HG03139 (cell line): ENCODE results near the gene PTPRZ1.

Experiments
- ATAC-seq: cut with Tn5 transposase; IDR thresholded peaks from one replicate; pipeline ENCODE4 v1.9.1; 2021; ENCODE audit not compliant: unreplicated experiment

Gene PTPRZ1

GRCh38 chr7:121872831-121873288 is at the start of gene PTPRZ1:
PTPRZ1 (plus strand) TSS chr7:121873161; CDS start chr7:121873500, 339 bp downstream.
- ATAC-seq: no peak

DNA sequence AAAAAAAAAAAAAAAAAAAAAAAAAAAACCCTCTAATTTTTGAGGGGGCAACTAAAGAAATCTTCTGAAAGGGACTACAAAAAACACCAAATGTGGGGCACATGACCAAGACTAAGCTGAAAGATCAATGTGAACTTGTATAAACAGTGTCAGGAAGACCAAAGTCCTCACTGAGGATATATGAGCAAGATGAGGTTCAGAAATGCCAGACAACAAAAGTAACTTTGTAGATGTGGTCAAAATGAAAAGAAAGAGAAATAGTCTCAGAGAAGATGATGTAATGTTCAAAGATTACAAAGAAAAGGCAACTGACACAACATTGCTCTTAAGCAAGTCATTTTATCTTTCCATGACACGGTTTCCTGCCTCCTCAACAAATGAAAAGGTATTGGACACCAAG is 48.7 kb upstream of the PTPRZ1 start:
- no peak for ATAC-seq

DNA sequence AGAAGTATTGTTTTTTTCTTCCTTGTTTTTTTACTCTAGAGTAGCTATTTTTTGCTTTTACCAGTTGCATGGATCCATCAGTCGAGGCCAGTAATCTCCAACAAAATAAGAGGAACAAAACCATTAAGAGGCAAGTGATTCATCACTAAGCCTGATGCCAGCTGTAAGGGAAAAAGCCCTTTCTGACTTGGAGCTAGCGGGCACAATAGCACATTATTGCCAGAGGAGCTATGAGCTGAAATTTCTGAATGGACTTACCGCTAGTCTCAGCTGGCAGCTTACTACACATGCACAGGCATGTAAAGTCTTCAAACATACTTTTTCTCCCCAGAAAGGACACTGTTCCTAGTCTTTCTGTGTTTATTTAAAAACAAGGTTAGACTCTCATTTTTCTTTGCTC is 41.6 kb upstream of the PTPRZ1 start:
- no peak for ATAC-seq

- no peak for ATAC-seq
These were observed 41.2 kb upstream of the PTPRZ1 start for GRCh38 chr7:121831801-121832200.

DNA sequence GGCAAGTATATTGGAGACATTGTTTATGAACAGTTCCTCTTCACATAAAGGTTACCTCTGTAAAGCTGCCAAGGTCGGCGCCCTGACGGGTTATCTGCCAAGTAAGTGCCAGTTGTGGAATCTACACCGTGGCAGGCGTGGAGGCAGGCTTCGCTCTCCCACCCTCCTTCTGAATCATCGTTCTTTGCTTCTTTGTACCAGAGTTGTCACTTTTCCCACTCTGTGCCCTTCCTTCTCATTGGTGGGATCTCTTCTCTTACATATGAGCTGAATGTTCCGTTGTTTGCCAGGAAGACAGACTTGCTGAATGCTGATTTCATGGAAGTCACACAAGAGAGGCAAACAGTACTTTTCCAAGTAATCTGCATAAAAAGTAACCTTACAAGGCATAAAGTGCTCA is 40.6 kb upstream of the PTPRZ1 start:
- no peak for ATAC-seq

DNA sequence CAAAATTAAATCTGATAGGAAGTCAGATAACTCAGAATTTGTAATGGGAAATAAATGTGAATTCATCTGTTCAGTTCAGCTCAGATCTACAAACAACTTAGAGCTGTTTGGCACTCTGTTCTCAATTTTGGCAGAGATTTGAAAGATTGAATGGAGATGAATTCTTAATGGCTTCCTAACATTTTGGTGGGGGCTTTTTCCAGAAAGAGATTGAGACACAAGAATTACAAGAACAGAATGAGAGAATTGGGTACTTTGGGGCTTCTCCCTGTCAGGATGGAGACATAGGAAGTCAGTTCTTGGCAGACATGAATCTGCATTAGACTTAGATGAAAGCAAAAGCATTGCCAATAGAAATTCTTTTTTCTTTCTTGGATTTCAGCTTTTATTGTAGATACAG is 39.0 kb upstream of the PTPRZ1 start:
- no peak for ATAC-seq

- ATAC-seq: no peak
These were observed 35.5 kb upstream of the PTPRZ1 start for GRCh38 chr7:121837462-121837861.

DNA sequence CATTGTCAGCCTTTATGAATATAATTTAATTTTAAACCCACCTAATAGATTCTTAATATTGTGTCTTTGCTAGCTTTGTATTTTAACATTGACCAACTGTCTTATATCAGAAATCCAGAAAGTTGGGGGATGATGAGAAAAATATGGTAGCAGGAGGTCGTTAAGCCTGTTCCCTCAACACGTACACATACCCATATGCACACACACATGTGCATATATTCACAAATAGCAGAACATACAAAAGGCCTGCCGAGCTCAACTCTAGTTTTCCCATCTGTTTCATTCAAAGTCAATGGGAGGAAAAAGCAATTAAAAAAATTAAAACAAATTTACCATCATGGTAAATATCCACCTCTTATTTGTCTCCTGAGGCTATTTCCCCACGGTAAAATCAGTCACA is 25.9 kb upstream of the PTPRZ1 start:
- ATAC-seq: no peak

- no peak for ATAC-seq
These were observed 19.7 kb upstream of the PTPRZ1 start for GRCh38 chr7:121853307-121853706.

DNA sequence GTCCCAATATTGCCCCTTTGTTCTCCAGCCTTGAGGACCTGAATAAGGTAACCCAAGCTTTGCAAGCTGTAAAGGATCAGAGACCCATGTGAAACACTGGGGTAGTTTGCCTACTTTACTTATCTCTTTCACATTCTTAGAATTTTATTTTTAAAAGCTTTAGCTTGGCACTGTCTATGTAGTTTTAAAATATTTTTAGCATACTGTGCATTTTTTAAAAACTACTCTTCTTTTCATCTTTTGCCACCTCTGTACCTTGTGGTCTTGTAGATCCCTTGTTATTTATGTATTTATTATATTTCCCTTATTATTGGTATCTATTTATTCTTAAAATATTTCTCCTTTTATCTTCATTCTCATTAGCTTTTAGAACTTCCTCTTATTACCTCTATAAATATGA is 12.0 kb upstream of the PTPRZ1 start:
- ATAC-seq: no peak

- ATAC-seq: no peak
These were observed 10.4 kb upstream of the PTPRZ1 start for GRCh38 chr7:121862591-121862990.

GRCh38 chr7:121871188-121871587 is 1.8 kb upstream of the PTPRZ1 start:
- ATAC-seq: no peak

DNA sequence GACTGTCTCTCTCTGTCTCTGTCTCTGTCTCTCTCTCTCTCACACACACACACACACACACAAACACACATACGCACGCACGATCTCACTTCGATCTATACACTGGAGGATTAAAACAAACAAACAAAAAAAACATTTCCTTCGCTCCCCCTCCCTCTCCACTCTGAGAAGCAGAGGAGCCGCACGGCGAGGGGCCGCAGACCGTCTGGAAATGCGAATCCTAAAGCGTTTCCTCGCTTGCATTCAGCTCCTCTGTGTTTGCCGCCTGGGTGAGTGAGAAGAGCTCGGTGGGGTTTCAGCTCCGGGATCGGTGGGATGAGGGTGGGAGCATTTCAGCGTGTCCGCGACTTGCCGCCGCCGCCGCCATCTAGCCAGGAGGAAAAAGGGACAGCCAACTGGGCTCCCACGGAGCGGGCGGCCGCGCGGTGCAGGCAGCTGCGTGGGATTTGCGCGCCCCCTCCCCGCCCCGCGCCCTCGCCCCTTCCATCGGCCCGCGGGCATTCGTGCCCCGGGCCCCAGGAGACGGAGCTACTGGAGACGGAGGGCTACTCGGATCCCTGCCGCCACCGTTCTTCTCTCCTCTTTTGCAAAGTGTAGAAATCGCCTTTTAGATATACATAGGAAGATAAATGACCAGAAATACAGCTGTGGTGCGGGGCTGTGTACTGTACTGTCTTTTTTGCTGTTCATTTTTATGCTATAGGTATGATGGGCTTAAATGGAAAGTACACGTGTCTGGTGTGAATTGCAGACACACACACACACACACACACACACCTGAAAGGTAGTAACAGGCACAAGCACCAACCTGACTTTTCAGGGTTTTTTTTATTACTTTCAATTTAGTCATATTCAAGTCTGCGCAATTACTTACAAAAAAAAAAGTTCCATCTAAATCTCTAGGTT is 581 bp downstream of the PTPRZ1 start:
- no peak for ATAC-seq

DNA sequence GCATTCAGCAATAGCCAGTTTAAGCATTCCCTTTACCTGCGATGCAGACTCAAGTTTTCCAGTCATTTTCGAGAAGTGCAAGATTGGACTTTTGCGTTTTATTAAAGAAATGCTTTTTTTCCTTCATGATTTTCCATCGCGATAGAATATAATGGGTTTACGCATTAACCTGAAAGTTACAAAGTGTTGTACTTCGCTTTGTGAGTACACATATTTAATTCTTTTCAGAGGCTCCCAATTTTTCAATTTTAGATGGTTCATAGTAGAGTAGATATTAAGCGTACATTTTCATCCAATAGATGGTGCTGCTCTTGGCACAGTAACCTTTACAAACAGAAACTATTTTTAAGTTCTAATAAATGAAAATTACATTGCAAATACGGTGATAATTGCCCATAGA is 1.3 kb downstream of the PTPRZ1 start:
- no peak for ATAC-seq

DNA sequence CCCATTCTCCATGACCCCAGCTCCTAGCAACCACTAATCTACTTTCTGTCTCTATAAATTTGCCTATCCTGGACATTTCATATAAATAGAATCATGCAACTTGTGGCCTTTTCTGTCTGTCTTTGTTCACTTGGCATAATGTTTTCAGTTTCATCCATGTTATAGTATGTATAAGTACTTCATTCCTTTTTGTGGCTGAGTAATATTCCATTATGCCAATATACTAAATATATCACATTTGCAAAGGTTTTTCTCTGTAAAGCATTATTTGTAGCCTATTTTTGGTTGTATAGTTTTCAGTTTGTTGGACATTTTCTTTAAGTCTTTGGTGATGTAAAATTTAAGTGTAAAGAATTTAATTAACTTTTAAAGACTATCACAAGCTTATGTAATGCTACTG is 2.2 kb downstream of the PTPRZ1 start:
- no peak for ATAC-seq

GRCh38 chr7:121876656-121877500 is 3.9 kb downstream of the PTPRZ1 start:
- ATAC-seq: no peak

GRCh38 chr7:121878918-121879464 is 6.0 kb downstream of the PTPRZ1 start:
- ATAC-seq: no peak

DNA sequence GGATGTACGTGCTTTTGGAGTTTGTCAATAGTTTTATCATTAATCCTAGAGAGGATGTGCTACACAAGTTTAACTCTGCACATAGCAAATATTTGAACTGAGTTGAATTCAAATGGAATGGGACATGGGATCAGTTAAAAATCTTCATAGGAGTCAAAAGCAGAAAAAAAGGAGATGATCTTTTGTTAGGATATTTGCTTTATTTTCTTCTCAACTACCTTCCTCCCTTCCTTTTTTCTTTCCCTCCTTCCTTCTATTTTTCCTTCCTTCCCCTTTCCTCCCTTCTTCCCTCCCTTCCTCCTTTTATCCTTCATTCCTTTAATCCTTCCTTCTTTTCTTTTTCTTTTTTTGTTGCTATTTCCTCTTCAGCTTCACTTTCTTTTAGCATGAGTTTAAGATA is 6.6 kb downstream of the PTPRZ1 start:
- no peak for ATAC-seq

- ATAC-seq: no peak
These were observed 9.8 kb downstream of the PTPRZ1 start for GRCh38 chr7:121882731-121883130.

DNA sequence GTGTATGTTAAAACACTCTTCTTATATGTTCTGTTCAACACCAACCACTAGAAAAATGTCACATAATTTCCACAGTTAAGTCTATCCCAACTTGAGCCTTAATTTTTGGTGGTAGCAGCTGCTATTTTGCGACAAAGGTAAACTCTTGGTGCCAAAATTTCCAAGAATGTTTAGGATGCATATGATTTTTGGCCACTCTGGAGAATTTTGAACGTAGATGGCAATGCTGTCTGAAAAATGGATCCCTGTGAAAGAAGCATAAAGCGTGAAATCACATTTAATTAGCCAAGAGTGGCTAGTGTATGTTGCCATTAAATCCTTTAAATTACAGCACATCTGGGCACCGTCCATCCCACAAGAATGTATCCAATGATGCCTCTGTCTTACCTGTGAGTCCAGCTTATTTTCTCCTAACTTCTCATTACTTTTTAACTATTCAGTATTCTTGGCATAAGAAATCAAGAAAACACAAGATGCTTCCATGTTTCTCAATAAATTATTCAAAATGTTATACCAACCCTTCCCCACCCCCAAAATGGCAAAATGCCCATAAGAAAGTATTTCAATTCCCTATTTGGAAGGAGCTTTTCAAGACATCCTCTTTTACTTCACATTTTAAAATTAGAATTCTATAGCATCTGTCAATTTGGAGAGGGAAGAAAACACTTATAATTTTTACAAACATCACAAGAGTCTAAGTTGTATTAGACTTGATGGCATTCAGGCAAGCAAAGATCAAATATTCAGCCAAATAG is 12.4 kb downstream of the PTPRZ1 start:
- no peak for ATAC-seq

- ATAC-seq: no peak
These were observed 14.7 kb downstream of the PTPRZ1 start for GRCh38 chr7:121887634-121888033.
